NCI-H748 treated with DMSO at 0.1 percent for 48 hours (cell line): ENCODE measurements around the gene TAB2.

Source experiments
- DNase-seq: peaks from one replicate; lab custom pipeline; 2025; lab: John Stamatoyannopoulos, UW

TAB2 gene

GRCh38 chr6:149317644-149318571 is at the start of gene TAB2:
Gene TAB2 (plus strand): TSS chr6:149317712. CDS start chr6:149369998, 52,286 bp downstream.
- no peak for DNase-seq

- no peak for DNase-seq
Measured at GRCh38 chr6:149268146-149268545, 49.4 kb upstream of the TAB2 start.

- DNase-seq: no peak
Measured at GRCh38 chr6:149268768-149269167, 48.7 kb upstream of the TAB2 start.

- DNase-seq: no peak
Measured at GRCh38 chr6:149270616-149271015, 46.9 kb upstream of the TAB2 start.

GRCh38 chr6:149271348-149272340 is 45.9 kb upstream of the TAB2 start:
- no peak for DNase-seq

- DNase-seq: no peak
Measured at GRCh38 chr6:149273318-149273717, 44.2 kb upstream of the TAB2 start.

- no peak for DNase-seq
Measured at GRCh38 chr6:149275621-149276020, 41.9 kb upstream of the TAB2 start.

- no peak for DNase-seq
Measured at GRCh38 chr6:149277621-149278020, 39.9 kb upstream of the TAB2 start.

- no peak for DNase-seq
Measured at GRCh38 chr6:149278997-149279396, 38.5 kb upstream of the TAB2 start.

GRCh38 chr6:149284904-149285303 is 32.6 kb upstream of the TAB2 start:
- no peak for DNase-seq

- DNase-seq: no peak
Measured at GRCh38 chr6:149285626-149286025, 31.9 kb upstream of the TAB2 start.

GRCh38 chr6:149286905-149287304 is 30.6 kb upstream of the TAB2 start:
- DNase-seq: no peak

- DNase-seq: no peak
Measured at GRCh38 chr6:149289192-149289781, 28.2 kb upstream of the TAB2 start.

GRCh38 chr6:149289966-149290365 is 27.5 kb upstream of the TAB2 start:
- DNase-seq: no peak

GRCh38 chr6:149293244-149293643 is 24.3 kb upstream of the TAB2 start:
- no peak for DNase-seq

GRCh38 chr6:149300563-149300962 is 16.9 kb upstream of the TAB2 start:
- DNase-seq: no peak

- no peak for DNase-seq
Measured at GRCh38 chr6:149302723-149303122, 14.8 kb upstream of the TAB2 start.

GRCh38 chr6:149303468-149303867 is 14.0 kb upstream of the TAB2 start:
- DNase-seq: no peak

GRCh38 chr6:149305372-149305771 is 12.1 kb upstream of the TAB2 start:
- no peak for DNase-seq

GRCh38 chr6:149306967-149307366 is 10.5 kb upstream of the TAB2 start:
- no peak for DNase-seq

GRCh38 chr6:149311293-149311692 is 6.2 kb upstream of the TAB2 start:
- DNase-seq: no peak

GRCh38 chr6:149311766-149312165 is 5.7 kb upstream of the TAB2 start:
- no peak for DNase-seq
